C1 segment of cervical spinal cord (tissue), 14 donors: ENCODE results near the gene FRMD5.

ENCODE experiments used
- DNase-seq, 14 donors: peaks; one replicate each; lab custom pipeline; 2025; lab: John Stamatoyannopoulos, UW

The FRMD5 gene

GRCh38 chr15:43977072-43977884, 217.8 kb downstream of the FRMD5 start:
- no peak for DNase-seq

- no peak for DNase-seq
Measured at GRCh38 chr15:43975770-43976169, 219.3 kb downstream of the FRMD5 start.

DNA sequence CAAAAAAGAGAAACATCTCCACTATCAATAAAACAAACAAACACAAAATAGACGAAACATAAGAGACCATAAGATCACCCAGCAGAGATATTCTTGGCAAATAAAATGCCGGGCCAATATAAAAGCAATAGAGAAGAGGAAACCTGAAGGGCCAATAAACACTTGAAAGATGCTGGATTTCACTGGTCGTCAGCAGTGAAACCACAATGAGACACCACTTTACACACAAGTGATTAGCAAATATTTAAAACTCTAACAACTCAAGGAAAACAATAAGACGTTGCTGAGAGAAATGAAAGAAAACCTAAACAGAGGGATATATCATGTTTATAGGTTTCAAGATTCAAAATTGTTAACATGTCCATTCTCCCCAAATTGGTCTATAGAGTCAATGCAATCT, 219.7 kb downstream of the FRMD5 start:
- no peak for DNase-seq

DNA sequence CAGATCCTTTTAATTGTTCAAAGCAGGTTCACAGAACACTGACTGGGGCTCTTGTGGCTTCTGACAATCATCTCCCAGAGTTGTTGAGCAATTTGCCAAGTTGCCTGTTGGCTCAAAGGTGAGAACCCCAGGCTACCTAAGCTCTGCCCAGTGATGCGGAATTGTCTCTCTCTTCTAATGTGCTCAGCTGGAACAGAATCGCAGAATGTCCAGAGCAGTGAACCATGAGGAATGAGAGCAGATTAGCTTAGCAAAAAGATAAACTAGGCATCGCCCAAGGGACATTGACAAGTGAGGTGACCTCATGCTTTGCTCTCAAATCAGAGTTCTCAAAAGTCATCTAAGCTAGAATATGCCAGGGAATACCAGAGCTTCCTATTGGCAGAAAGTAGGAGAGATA, 220.2 kb downstream of the FRMD5 start:
- DNase-seq = peak in 1 of 14 donors; percentile 89

DNA sequence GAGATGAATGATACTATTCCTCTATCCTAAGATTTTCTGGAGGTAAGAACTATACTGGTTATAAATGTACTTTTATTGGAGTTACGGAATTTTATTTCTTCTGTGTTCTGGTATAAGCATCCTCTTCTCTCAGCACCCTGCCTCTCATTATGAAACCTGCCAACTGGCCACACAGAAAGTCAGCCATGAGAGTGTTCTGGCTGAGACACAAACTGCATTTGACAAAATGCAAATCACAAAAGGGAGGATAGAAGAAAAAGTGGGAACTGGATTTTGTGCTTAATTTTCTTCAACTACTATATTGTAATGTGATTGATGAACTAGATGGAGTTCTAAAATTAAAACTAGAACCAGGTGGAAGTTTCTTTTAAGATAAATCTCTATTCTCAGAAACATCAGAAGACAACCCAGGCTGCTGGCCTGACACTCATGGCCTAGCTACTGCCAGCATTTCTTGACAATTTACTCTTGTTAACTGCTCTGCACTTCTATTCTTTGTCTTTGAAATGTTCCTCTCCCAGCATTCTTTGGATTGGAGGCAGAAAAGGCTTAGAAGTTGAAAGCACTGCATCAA, 225.2 kb downstream of the FRMD5 start:
- DNase-seq = no peak

DNA sequence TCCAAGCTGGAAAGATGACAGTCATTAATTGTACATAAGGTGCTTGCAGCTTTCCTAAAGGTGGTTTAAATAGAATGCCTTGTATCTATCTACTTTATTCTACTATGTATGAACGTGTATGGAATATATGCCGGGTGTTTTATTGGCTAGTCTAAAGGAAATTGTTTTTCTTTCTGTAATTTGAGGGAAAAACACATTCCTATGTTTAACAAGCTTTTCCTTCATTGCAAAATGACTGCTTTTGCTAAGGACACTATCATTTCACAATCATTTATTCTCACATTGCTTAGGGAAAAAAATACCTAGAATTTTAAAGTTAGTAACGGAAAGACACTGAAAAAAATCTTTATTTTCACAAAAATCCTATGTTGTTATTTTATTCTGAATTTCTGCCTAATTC, 226.5 kb downstream of the FRMD5 start:
- DNase-seq = no peak

DNA sequence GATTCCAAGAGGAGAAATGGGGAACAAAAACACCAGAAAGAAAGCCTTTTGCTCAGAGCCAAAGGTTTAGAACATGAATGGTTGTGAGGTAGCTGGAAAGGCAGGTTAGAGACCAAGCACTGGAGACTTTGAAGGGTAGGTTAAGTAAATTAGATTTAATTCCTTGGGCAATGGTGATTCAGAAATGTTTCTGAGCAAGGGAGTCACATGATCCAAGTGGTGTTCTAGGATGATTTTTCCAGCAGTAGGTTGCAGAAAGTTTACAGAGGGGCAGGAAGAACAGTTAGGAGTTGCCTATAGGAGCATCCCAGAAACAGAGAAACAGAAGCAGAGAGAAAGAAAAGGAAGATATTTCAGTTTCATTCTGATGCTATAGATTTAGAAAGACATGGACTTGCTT, 228.4 kb downstream of the FRMD5 start:
- DNase-seq = no peak

DNA sequence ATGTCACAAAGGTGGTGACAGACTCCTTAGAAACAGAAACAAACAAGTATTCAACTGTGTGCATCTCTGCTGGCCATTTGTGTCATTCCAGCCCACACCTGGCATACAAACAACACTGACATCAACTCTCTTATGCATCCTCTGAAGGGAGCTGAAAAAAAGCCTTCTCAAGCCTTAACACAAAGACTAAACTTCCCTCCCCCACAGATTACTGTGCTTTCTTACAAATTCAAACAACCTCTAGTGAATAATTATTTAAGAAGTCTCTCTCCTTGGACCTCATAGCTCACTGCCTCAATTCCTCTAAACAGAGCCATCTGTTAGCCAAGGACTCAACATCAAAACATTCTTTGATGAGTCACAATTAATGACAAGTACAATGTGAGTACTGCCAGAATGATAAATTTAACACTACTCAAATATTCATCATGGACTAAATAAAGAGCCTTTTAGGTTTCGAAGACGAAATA, 236.2 kb downstream of the FRMD5 start:
- DNase-seq = peak in 1 of 14 donors; percentile 16

DNA sequence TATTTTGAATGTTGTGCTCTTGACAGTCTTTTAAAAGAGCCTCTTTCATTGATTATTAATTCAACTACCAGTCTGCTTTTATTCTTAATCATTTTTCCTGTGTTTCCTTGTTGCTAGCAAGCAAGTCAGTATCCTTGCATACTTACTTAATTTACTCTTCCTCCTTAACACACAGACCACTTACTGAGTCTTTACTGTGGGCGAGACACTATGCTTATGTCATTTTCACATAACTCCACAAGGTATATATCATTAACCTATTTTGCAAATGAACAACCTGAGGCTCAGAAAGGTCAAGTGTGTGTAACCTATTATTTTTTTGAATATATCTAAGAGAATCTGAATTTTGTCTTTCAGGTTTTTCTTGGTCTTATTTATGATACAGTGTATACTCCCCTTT, 237.3 kb downstream of the FRMD5 start:
- DNase-seq = no peak

DNA sequence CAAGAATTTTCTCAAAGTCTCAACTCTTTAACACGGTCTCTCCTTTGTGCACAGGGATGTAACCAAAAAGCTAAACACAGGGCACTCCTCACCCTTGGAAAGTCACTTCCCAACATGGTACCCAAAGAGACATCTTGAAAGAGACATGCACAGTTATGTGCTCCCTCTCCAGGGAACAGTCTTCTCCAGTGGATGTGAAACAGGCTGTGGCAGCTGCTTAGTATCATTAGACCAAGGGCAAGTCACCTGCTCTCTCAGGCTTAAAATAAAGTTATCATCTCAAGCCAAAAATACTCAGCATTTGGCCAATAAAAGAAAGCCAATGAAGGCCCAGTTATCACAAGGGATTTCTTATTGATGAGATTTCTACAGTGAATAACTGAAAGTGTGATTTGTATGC, 239.9 kb downstream of the FRMD5 start:
- DNase-seq = no peak

DNA sequence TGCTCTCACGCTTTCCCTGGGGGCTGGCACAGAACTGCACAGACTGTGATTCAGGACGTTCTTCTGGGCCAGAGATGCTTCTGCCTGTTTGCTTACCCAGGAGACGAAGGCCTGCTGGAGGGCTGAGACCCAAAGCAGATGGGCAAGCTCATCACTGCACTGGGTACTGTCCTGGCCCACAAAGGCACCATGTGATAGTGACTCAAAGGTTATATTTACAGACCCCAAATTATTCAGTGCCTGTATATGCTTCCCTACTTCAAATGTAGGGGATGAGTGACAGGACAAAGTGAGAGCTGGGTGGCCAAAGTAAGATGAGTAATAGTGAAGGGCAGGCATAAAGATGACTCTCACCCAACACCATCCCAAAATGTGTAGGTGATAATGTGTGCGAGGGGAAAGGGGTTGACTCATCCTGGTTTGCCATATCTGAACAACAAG, 240.9 kb downstream of the FRMD5 start:
- DNase-seq = peak in 2 of 14 donors; percentile 34 to 72

GRCh38 chr15:43953402-43953801, 241.7 kb downstream of the FRMD5 start:
- peak in 1 of 14 donors; percentile 27 for DNase-seq

DNA sequence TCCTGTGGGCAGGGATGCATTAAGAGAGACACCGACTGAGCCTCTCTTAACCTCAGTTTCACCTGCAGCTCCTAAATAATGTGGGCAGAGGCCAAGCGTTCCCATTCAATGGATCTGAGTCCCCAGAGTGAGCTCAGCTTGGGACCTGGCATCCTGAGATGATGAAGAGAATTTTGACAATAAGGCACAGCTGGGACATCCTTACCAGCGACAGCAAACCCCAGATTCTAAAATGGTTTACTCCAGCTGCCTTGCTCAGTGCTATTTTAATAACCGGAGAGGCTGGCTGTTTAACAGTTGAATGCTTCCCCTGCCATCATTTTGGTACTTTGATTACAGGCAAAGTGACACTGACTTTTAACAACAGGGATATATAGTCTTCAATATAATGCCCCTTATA, 244.5 kb downstream of the FRMD5 start:
- no peak for DNase-seq

GRCh38 chr15:43948691-43949325, 246.3 kb downstream of the FRMD5 start:
- DNase-seq = no peak

DNA sequence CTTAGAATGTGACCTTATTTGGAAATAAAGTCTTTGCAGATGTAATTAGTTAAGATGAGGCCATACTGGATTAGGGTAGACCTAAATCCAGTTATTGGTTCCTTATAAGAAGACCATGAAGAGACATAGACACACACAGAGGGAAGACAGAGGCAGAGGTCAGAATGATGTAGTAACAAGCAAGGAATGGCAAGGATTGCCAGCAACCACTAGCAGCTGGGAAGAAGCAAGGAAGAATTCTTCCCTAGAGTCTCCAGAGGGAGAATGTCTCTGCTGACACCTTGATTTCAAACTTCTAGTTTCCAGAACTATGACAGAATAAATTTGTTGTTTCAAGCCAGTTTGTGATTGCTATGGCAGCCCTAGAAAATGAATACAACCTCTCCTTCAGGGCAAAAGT, 251.6 kb downstream of the FRMD5 start:
- no peak for DNase-seq

- no peak for DNase-seq
Measured at GRCh38 chr15:43942194-43942593, 252.9 kb downstream of the FRMD5 start.

GRCh38 chr15:43941555-43941954, 253.5 kb downstream of the FRMD5 start:
- DNase-seq = no peak

GRCh38 chr15:43941071-43941470, 254.0 kb downstream of the FRMD5 start:
- no peak for DNase-seq

- DNase-seq = no peak
Measured at GRCh38 chr15:43939070-43939469, 256.0 kb downstream of the FRMD5 start.

GRCh38 chr15:43934480-43934879, 260.6 kb downstream of the FRMD5 start:
- DNase-seq = no peak

DNA sequence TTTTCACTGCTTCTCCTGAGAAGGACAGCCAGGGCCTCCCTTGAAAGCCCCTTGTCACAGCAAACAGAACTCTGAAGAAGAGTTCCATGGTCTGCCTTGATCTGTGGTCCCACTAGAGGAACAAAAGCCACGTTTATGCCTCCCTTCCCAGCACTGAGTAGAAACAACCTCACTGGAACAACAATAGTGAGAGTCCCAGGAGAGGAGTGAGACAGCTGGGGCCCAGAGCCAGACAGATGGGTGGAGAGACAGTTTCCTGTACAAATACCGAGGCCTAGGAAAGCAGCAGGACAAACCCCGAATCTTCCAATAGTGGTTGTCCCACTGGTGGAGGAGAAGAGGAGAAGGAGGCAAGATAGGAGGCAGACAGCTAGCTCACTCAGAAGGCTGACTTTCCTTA, 262.2 kb downstream of the FRMD5 start:
- peak in 1 of 14 donors; percentile 29 for DNase-seq

DNA sequence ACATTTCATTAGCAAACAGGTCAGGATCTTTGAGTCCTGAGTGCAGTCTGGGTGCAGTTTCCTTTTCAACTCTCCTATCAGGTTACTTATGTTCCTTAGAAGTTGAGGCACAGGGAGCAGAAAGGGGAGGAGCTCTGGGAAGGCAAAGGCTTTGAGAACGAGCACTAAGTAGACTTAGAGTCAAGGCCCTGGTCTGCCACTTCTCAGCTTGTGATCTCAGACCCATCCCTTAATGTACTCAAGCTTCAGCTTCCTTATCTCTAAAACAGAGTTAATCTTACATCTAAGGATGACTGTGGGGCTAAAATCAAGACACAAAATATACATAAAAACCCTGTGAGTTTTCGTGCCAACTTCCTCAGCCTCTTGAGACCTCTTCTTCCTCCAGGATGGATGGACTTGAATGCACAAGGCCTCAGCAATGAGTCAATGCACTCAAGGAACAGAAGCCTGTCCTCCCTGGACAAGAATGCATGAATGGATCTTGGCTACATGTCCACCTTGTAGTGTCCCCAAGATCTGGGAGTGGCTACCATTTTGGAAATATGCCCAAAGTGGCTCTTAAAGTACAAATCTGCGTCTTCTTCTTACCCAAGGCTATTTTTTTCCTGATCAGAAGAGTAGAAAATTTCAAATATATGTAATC, 263.2 kb downstream of the FRMD5 start:
- no peak for DNase-seq
